COLO829 (cell line): ENCODE measurements around the gene MEGF9.
A peak's percentile ranks its signal among the peaks of the same experiment; 100 is the strongest.
"Not testable (repeated sequence)": the region's sequence is repeated elsewhere in the genome, so short reads cannot be mapped to it uniquely, and the experiment has no call there.

Experiments used
- DNase-seq: peaks from one replicate; pipeline ENCODE4 v3.0.0; 2012; ENCODE audit warnings: low spot score

MEGF9 gene

DNA sequence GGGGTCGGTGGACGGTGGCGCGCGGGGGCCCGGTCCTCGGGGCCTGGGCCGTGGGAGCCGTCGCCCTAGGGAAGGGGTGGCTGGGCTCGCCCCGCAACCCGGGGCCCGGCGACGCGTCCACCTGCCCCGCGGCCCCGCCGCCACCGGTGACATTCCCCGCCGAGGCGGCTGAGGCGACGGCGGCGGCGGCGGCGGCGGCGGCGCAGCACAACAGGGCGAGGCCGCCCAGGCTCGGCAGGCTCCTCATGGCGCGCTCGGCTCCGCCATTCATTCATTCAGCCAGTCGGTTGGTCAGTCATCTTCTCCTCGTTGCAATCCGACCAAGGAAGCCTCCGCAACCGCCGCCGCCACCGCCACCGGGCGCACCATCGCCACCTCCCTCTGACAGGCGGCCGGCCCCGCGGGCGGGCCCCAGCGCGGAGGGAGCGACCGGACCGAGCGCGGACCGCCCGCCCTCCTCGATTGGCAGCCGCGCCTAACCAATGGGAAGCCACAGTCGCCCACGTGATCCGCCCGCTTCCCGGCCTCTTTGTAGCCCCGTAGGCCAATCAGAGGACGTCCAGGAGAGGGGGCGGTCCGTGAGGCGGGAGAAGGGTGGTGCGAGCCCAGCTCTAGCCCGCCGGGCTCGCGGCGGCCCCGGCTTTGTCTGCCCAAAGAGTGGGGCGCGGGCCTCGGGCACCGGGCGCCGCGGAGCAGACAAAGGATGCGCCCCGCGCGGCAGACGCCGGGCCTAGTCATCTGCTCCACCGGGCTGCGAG lies at the start of gene MEGF9:
MEGF9 (minus strand) TSS at position 383 of the 758 bp plus-strand sequence; CDS start at position 271, 112 bp downstream.
- DNase-seq: peak; percentile 96

DNA sequence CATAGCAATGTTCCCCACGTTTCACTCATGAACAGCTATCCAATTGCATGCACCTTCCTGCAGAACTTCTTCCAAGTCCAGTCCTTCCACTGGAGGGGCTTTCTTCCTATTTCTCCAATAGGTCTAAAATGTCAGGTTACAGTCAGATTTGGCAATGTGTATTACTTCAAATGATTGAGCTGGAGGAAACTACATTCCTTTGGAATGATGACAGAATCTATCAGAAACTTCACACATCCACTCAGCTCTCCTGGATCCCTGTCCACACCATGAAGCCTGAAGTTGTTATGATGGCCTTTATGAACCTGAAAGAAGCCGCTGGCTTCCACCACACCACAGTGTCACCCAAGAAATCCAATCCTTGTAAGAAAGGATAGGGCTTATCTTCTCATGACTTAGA lies 46.7 kb upstream of the MEGF9 start:
- no peak for DNase-seq

DNA sequence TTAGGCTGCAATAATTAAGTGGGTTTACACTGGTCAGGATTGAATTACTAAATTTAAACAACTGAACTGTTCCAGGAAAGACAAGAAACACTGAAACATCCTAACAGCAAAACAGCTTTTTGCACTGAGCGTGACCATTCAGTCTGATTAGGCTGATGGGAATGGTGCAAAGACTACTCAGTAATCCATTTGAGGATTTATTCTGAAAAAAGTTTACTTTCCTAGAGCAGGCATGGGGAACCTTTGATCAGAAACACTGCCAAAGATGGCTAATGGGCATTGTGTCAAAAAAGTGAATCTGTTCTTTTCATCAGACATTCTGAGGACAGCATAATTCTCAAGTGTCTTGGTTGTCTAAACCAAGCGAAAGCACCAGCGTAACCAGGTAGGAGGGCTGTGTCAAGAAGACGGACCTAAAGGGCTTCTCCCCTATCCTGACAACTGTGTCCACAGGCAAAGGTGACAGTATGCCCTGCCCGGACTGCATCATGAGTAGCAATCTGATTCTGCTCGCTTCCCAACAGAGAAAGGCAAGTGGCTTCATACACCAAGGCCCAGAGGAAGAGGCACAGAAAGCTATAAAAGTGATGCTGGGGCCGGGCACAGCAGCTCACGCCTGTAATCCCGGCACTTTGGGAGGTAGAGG lies 45.6 kb upstream of the MEGF9 start:
- no peak for DNase-seq

DNA sequence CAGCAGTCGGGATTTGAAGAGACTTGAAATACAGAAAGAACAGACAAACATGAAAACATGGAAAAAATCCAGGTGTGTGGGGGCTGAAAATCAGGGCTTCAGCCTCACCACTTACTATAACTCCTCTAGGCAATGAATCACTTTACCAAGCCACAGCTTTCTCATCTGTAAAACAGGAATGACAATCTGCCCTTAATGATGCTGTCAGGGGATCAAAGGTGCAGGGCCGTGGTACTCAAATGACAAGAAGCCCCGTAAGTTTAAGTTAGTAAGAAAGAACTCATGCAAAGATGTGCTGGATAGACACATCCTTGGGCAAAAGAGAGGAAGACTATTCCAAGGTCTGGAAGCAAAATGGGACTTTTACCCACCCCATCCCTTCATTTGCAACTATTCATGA lies 44.3 kb upstream of the MEGF9 start:
- DNase-seq: no peak

DNA sequence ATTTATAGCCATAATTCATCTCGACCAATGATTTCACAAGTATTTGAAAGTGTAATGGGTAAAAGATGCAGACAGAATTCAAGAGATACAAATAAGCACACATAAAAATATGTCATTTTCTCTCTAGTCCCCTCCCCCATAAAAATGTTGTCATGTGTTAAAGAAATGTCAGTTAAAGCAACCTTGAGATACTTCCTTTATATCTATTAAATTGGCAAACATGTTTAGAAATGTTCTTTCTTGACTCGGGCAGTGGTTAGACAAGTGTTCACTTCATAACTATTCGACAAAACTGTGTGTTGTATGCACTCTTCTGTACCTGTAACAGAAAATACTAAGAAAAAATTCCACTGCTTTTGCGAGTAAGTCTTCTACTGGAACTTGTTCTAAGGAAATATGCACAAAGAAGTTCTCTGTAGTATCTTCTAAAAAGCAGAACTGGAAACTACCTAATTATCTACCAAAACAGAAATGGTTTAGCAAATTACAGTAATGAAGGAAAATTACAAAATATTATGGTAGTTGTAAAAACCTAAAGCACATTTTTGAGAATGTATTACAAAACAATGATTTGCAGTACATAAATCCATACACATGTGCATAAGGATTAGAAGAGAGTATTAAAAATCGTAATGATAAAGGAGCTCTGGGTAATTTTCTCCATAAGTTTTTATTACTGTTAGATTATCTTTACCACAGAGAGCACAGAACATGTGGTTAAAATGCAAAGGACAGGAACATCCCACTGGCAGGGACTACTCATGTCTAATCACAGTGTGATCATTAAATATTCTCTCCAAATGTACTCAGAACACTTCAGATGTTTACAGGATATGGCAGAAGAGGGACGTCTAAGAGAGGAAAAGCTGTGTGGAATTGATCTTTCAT lies 43.0 kb upstream of the MEGF9 start:
- DNase-seq: no peak

DNA sequence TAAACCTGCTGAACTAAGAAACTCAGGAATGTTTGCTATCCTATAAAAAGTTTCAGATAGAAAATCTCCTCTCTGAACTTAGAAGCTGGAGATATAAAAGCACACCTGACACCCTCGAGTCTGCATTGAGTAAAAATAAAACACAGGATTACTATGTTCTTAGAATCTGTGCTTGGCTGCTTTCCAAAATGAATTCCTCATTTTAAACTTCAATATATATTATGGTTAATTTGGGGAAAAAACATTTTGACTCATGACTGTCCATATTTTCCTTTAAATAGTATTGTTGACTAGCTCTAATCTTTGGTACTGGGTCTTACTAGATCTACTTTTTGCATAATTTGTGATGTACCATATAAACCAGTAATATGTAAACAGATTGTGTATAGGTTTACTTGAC lies 42.3 kb upstream of the MEGF9 start:
- no peak for DNase-seq

DNA sequence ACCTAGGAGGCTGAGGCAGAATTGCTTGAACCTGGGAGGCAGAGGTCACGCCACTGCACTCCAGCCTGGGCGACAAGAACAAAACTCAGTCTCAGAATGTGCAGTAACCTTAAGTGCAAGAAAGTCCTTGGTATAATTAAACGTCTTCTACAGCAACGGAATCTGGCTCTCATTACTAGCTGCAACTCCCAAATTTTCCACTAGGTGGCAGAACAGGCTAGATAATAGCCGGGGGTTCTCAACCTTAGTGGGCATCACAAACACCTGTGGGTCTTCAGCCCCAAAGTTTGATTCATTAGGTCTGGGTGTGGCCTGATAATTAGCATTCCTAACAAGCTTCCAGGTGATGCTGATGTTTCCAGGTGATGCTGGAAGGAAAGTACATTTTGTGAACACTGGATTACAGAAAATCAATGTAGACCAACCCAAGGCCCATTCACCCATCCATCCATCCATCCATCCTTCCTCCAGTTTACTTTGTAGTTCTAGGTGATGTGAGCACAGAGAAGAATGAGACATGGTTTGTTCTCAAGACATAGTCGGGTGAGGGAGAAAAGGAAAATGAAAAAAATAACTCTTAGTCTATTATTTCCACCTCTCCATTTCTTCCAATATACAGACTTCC lies 41.7 kb upstream of the MEGF9 start:
- DNase-seq: peak; percentile 63

DNA sequence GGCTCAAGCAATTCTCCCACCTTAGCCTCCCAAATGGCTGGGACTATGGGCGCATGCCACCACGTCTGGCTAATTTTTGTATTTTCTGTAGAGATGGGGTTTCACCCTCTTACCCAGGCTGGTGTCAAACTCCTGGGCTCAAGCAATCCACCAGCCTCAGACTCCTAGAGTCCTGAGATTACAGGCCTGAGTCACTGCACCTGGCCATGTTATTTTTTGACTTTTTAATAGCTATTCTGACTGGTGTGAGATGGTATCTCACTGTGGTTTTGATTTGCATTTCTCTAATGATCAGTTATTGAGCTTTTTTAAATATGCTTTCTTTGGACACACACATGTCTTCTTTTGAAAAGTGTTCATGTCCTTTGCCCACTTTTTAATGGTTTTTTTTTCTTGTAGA lies 40.8 kb upstream of the MEGF9 start:
- DNase-seq: no peak

DNA sequence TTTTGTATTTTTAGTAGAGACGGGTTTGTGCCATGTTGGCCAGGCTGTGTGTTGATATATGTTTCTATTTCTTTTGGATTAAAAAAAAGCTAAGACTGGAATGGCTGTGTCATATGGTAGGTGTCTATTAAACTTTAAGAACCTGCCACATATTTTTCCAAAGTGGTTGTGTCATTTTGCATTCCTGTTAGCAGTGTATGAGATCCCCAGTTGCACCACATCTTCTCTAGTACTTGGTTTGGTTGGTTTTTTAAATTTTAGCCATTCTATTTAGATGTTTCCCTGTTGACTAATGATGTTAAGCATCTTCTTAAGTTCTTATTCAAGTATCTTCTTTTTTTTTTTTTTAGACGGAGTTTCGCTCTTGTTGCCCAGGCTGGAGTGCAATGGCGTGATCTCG lies 36.2 kb upstream of the MEGF9 start:
- DNase-seq: no peak

DNA sequence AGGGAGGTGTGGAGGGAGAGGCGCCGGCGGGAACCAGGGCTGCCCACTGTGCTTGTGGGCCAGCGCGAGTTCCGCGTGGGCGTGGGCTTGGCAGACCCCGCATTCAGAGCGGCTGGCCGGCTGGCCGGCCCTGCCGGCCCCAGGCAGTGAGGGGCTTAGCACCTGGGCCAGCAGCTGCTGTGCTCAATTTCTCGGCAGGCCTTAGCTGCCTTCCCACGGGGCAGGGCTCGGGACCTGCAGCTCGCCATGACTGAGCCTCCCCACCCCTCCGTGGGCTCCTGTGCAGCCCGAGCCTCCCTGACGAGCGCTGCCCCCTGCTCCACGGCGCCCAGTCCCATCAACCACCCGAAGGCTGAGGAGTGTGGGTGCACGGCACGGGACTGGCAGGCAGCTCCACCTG lies 32.1 kb upstream of the MEGF9 start:
- DNase-seq: not testable (repeated sequence)

DNA sequence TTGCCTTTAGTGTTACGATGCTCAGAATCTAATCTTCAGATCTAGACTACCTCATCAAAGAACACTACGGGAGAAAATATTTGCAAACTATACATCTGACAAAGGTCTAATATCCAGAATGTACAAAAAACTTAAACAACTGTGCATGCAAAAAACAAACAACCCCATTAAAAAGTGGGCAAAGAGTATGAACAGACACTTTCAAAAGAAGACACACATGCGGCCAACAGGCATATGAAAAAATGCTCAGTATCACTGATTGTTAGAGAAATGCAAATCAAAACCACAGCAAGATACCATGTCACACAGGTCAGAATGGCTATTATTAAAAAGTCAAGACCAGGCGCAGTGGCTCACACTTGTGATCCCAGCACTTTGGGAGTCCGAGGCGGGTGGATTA lies 31.0 kb upstream of the MEGF9 start:
- DNase-seq: no peak

DNA sequence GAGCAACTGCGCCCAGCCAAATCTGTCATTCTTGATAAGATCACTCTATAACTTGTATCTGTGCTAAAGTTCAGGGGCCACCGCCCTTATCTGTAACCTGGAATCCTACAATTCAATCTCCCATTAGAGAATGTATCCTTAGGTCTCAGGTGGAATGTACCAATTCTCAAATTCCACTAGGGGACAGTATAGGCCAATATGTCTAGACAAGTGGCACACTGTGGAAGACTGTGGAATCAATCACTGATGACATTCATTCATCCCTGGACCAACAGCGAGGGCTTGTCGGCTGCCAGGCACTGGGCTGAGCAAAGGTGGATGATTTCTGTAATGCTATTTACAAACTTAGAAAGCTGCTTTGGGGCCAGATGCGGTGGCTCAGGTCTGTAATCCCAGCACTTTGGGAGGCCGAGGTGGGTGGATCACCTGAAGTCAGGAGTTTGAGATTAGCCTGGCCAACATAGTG lies 28.7 kb upstream of the MEGF9 start:
- DNase-seq: peak; percentile 87

DNA sequence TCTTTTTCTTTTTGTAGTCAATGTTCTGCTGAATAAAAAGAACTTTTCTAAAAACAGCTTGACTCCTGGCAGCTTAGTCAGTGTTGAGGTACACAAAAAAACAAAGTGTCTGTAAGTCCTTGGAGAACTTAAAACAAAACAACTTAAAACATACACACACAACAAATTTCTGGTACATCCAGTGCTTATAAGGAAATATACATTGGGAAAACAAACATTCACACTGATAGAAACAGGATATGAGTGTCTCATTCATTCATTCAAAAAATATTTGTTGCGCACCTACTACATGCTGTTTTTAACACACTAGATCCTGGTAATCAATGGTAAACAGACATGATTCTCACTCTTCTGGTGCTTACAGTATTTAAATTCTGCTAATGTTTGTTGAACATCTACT lies 27.4 kb upstream of the MEGF9 start:
- DNase-seq: no peak

DNA sequence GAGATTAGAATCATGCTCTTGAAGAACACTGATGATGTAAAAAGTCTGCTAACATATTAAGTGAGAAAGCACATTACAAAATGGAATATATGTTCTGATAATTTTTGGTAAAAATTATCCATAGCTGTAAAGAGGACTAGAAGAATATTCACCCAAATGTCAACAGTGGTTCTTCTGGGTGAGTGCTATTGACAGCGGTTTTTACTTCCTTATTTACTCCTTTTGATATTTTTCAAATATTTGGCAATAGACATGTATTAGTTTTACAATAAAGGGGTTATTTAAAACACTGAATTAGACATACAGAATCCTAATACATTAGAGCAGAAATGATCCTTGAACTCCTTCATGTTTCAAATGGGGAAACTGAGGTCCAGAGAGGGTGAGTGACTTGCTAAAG lies 26.9 kb upstream of the MEGF9 start:
- no peak for DNase-seq

DNA sequence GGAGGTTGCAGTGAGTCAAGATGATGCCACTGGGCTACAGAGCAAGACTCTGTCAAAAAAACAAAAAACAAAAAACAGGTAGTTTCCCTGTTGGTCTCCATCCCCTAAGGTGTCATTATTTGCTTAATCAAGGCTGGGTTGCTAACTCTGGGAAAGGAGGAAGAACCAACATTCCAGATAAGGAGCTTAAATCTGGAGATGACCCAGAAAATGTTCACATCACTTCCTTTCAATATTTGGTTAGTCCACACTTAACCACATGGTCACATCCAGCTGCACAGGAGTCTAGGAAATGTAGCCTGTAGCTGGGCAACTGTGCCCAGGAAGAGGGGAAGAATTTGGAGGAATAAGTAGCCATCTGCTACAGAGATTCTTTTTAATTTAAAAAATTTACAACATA lies 25.9 kb upstream of the MEGF9 start:
- no peak for DNase-seq

DNA sequence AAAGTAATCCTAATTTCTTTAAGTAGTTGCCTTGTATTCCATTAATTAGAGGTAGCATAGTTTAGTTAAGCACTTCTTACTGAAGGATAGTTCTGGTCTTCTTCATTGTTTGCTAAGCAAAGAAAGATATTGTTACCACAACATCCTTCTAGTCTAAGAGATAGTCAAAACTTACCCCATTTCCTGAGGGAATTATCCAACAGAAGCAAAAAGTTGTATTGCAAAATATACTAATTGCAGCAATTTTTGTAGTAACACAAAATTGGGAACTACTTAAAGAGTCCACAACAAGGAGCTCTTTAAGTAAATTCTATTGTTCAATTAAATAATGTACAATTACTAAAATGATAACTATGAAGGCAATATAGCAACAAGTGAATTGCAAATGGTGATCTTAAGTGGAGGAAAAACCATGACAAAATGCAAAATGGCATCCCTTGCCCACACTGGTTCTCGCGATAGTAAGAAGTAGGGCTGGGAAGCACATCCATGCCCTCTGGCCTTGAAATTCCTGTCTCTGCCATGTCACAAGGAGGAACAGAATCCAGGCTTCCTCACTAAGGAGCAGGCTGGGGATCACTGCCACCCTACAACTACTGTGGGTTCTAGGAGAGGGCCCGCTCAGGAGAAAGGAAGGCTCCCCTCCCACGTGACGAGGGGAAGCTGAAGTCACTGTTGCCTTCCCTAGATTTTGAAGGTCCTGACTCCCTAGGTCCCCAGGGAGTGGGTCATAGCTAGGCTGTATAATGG lies 23.3 kb upstream of the MEGF9 start:
- DNase-seq: no peak

DNA sequence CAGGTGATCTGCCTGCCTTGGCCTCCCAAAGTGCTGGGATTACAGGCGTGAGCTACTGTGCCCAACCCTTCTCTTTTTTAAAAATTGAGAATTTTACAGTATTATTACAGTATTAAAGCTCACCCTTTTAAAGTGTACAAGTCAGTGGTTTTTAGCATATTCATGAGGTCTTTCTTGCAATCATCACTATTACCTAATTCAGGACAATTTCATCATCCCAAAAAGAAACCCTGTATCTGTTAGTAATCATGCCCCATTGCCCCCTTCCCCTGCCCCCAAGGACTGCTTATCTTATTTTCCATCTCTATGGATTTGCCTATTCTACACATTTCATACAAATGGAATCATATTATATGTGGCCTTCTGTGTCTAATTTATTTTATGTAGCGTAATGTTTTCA lies 22.6 kb upstream of the MEGF9 start:
- no peak for DNase-seq

DNA sequence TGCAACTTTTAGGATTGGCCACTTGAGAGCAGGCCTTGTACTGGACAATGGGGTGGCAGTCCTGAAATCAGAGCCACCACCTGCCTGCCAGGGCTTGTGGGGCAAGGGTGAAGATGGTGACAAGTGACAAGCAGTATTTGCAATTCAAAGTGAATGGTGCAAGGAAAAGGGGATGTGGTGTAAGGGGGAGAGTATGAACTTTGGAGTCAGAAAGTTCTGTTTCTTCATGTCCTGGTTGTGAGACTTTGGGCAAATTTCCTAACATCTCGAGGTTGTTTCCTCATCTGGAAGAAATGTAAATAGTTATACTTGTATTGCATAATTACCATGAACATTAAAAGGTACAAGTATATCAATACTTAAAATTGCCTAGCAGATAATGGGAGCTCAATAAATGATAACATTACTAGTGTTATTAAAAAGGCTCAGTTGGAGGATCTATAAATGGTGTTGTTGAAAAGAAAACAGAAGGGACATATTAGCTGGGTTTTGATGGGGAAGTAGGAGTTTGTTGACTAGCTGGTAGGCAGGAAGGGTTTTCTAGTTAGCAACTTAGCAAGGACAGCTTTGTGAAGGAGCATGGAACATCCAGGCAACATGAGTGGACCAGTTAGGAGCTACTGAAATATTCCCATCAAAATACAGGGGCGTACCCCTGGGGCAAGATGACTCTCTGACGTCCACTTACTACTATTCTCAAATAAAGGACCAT lies 21.3 kb upstream of the MEGF9 start:
- no peak for DNase-seq

DNA sequence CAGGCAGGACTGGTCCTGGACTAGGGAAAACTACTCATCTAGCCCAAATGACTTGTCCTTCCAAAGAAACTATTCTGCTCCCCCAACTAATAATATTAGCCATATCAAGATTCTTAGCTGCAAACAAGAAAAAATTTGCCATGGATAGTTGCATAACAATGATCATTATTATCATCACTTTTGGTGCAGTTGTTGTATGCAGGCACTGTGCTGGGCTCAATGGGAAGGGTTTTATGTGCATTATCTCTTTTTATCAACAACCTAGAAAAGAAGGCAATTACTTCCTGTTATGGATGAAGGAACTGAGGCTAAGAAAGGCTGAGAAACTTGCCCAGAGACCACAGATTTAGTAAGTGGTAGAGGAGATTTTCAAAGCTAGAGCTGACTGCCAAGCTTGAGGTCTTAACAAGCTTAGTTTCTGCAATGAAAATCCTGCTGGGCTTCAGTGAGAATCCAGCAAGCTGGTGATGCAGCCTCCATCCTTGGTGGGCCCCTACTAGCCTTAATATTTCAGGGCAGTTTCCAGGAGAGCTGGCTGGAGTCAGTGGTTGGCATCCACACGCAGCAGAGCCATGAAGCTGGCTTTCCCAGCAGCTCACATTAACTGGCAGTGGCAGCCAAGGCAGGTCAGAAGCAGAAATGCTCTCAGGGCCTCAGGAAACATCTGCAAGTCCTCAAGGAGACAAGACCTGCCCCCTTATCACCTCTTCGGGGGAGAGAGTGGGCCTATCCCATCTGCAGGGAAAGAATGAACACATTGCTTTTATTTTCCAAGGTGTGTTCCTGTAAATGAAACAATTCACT lies 20.5 kb upstream of the MEGF9 start:
- no peak for DNase-seq

DNA sequence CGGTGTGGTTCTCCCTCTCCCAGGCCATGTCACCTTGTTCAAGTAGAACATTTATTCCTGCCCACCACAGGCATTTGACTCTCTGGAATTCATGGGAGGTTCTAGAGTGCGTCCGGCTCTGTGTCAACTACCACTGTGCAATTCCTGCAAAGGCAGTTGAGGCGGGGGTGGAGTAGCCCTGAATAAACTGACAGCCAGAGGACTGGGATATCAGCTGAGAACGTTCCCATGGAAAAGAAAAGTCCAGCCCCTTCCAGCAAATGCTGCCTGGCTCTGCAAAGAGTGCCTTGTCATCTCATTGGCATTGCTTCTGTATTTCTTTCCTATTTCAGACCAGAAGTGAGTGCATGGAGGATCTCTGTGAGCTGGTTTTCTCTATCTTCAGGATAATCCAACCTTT lies 18.9 kb upstream of the MEGF9 start:
- DNase-seq: no peak
